GM18508 (cell line): ENCODE data around the gene GREB1.

Source experiments
- ATAC-seq: cut with Tn5 transposase; IDR thresholded peaks from one replicate; pipeline ENCODE4 v1.9.1; 2021; ENCODE audit warnings: moderate number of reproducible peaks; ENCODE audit not compliant: insufficient read depth, unreplicated experiment

Gene GREB1

DNA sequence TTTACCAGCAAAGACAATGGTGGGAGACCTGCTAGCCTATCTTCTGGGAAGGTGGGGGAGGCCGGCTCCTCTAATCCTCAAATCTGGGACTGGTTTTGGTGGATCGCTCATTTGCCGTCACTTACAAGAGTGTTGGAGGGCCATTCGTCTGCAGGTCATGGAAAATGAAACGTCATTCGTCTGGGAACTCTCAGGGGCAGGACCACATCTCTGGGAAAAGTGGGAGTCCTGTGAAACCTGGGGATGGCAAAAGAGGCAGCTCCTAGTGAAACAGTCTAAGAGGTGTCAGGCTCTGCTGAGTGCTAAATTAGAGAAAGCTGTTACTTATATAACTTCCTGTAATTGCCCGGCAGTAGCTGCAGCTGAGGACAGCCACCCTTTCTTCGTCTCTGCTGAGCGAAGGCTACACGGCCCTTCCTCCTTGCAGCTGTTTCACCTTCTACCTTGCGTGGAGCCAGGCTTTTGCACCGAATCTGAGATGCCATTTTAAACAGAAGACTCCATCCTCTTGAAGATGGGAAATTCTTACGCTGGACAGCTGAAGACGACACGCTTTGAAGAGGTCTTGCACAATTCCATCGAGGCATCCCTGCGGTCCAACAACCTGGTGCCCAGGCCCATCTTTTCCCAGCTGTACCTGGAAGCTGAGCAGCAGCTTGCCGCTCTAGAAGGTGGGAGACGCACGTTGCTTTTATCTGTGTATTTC, 22.4 kb downstream of the GREB1 start:
- no peak for ATAC-seq

- no peak for ATAC-seq
Observed at GRCh38 chr2:11558214-11558886, 24.5 kb downstream of the GREB1 start.

- no peak for ATAC-seq
Observed at GRCh38 chr2:11559066-11559785, 25.4 kb downstream of the GREB1 start.

GRCh38 chr2:11559786-11560155, 25.9 kb downstream of the GREB1 start:
- no peak for ATAC-seq

GRCh38 chr2:11560806-11561205, 27.0 kb downstream of the GREB1 start:
- ATAC-seq = no peak

- no peak for ATAC-seq
Observed at GRCh38 chr2:11562011-11562410, 28.2 kb downstream of the GREB1 start.

DNA sequence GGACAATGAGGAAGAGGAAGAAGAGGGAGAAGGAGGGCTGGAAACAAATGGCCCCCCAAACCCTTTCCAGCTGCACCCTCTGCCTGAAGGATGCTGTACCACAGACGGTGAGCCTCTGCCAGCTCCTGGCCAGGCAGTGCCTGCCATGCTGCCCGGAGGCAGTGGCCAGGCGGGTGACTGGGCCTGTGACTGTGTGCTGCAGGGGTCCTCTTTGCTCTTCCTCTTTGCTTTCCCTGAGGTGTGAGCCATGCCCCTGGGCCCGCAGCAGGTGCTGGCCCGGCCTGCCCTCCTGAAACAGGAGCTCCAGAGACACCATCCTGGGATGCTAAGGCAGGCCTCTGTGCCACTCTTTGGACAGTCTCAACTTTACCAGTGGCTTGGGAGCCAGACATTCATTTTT, 28.6 kb downstream of the GREB1 start:
- ATAC-seq = no peak

GRCh38 chr2:11563784-11564666, 30.2 kb downstream of the GREB1 start:
- ATAC-seq = no peak

- ATAC-seq = no peak
Observed at GRCh38 chr2:11564816-11565567, 31.1 kb downstream of the GREB1 start.

- ATAC-seq = no peak
Observed at GRCh38 chr2:11566383-11566782, 32.5 kb downstream of the GREB1 start.

DNA sequence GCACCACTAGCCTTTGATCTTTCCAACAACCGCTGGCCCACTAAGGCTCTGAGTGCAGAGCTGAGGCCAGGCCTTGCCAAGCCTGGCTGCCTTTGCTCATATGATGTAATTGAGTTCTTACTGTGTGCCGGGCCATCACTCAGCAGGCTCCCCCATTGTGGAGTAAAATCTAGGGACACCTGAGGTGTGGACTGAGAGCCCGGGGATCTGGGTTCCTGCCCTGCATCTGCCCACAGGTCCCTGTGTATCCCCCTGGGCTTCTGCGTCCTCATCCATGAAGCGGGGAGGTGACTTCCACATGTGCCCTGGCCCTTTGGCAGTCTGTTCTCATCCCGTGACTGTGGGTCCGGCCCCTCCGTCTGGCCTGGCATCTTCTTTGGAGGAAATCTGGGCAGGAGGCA, 33.8 kb downstream of the GREB1 start:
- ATAC-seq = no peak

DNA sequence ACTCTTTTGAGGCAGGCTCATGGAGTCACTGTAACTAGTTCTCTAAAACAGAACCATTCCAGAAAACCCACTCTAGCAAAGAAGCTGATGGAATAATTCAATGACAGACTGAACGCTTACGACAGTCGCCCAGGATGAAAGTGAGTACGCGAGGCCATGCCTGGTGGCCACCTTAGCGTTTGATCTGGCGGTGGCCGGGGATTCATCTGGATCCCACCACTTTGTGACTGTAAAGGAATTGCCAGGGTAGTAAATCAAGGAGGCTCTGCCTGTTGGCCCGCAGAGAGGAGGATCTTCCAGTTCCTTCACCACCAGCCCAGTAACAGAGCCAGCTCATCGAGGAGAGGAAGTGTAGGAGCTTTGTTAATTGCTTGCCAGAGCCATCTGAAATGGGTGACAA, 34.6 kb downstream of the GREB1 start:
- no peak for ATAC-seq

GRCh38 chr2:11569636-11570035, 35.8 kb downstream of the GREB1 start:
- ATAC-seq = no peak

GRCh38 chr2:11571170-11571569, 37.3 kb downstream of the GREB1 start:
- no peak for ATAC-seq

DNA sequence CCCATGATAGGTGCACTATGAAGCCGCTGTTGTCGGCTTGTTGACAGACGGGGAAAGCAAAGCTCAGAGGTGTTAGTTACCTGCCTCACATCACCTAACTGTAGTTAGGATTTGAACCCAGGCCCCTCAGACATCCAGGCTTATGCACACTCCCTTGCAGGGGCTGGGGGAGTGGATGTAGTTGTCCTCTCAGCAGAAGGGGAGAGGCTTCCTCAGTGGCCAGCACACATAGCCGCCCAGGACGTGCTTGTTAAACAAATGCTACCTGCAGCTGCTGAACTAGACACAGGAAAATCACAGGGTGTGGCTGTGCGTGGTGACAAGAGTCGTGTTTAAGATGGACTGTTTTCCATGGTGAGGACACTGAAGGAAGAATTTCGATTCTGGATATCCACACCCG, 39.2 kb downstream of the GREB1 start:
- no peak for ATAC-seq

DNA sequence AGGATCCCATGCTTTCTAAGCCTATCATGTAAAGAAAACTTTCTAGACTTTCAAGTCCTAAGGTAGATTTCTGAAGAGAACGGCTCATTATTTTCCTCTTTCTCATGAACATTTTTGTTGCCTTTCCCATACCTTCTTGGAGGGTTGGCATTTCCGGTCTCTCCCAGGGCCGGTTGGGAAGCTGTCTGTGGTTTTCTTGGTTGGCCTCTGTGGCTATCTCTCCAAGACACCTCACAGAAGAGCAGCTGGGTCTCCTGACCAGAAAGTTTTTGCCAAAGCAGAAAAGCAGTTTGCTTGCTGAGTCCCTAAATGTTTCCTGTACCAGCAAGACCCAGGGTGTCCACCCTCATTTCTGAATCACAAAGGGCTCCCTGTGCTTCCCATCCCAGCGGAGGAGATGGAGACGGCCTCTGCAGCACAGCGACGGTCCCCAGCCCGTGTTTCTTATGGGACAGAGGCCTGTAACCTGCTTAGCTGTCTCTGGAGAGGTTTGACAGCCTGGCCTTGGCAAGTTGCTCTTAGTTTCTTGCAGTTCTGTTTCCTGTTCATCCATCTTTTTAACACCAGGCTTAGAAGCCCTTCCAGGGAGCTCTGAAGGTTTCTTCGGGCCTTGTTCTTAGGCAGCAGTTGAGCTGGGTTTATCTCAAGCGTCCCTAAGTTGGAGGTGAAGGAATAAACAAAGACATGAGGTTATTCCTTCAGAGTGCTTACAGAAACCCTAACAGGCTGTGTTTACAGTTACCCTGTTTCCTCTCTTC, 39.8 kb downstream of the GREB1 start:
- no peak for ATAC-seq

DNA sequence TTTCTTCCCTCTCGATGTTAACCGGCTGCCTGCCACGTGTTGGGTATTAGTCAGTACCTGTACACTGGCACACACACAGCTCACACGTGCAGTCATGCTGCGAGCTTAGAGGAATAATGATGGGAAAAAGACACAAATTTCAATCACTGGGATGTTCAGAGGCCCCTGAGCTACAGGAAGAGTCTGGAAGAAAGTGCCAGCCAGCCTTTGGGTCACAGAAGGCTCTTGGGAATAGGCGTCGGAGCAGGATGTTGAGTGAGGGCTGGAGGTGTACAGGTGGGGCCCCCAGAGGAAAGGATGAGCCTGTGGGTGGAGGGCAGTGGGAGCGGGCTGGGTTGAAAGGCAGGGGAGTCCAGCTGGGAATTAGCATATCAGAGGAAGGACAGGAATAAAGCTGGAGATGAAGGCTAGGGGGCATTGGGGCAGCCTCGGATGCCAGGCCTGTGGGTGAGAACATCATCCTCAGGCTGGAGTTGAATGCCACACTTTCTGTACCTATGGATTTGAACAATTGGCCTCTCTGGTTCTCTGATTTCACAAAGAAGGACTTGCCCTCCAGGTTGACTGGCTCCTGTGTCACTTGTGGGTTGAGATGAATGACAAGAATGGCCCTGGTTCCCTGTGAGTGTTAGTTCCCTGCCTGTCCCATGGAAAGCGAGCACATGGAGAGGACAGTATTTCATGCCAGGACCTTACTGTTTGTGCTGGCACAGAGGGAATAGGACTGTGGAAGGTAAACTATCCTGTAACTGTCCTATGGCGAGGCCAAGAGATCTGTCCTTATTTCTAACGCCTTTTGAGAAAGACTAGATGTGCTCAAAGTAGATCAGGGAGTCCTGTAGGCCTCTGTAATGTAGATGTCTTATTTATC, 40.6 kb downstream of the GREB1 start:
- no peak for ATAC-seq

- ATAC-seq = no peak
Observed at GRCh38 chr2:11576398-11576797, 42.6 kb downstream of the GREB1 start.
